Mucosa of rectum (tissue), 2 donors: ENCODE data around the gene NCOA7.
"Not testable (repeated sequence)": the region's sequence is repeated elsewhere in the genome, so short reads cannot be mapped to it uniquely, and the experiment has no call there.

Source experiments
- H3K27ac ChIP-seq, 2 donors: one replicate each; pipeline ENCODE4 v1.7.0; 2013; ENCODE audit warnings: inconsistent platforms in 2 of 2, low read depth in 2 of 2, low read length in 2 of 2
- H3K27me3 ChIP-seq, 2 donors: one replicate each; pipeline ENCODE4 v1.7.0; 2013; ENCODE audit warnings: low read length in 2 of 2; ENCODE audit not compliant: control insufficient read depth in 2 of 2, insufficient read depth in 2 of 2
- H3K36me3 ChIP-seq, 2 donors: one replicate each; pipeline ENCODE4 v1.7.0; 2013; ENCODE audit warnings: low read length in 2 of 2; ENCODE audit not compliant: control insufficient read depth in 2 of 2, insufficient read depth in 2 of 2
- H3K4me1 ChIP-seq, 2 donors: one replicate each; pipeline ENCODE4 v1.7.0; 2013; ENCODE audit warnings: low read length in 2 of 2, mild to moderate bottlenecking in 1 of 2; ENCODE audit not compliant: control insufficient read depth in 2 of 2, insufficient read depth in 2 of 2
- H3K4me3 ChIP-seq, 2 donors: one replicate each; pipeline ENCODE4 v1.7.0; 2013; ENCODE audit warnings: low read length in 2 of 2
- H3K9ac ChIP-seq, 2 donors: one replicate each; pipeline ENCODE4 v1.7.0; 2013; ENCODE audit warnings: low read length in 2 of 2, low read depth in 1 of 2, mild to moderate bottlenecking in 1 of 2
- H3K9me3 ChIP-seq, 2 donors: one replicate each; pipeline ENCODE4 v1.7.0; 2013; ENCODE audit warnings: low read length in 2 of 2; ENCODE audit not compliant: control insufficient read depth in 2 of 2
- donor health status: healthy.
- donor health status: Normal muscosa, but diverticular disease.

The NCOA7 gene

GRCh38 chr6:125776107-125776826, 14.5 kb upstream of the NCOA7 start:
- not testable (repeated sequence) for H3K9me3 ChIP-seq, H3K4me3 ChIP-seq, H3K27me3 ChIP-seq, H3K27ac ChIP-seq, H3K36me3 ChIP-seq, H3K4me1 ChIP-seq, H3K9ac ChIP-seq

GRCh38 chr6:125779924-125780539, 10.7 kb upstream of the NCOA7 start:
- Histone ChIP-seq H3K27ac (peak overlapping the region; percentile 93 to 94), H3K4me1 (peaks cover 0 to 3% of the 10 kb centered on the region in 2 donors), H3K27me3 (no peaks in the 10 kb centered on the region), H3K9ac (peak overlapping the region; percentile 79 to 83), H3K36me3 (no peaks in the 10 kb centered on the region), H3K9me3 (no peaks in the 10 kb centered on the region), H3K4me3 (peak overlapping the region; percentile 87 to 95)

GRCh38 chr6:125780540-125781313, 10.0 kb upstream of the NCOA7 start:
- Histone ChIP-seq H3K27ac (peak overlapping the region; percentile 93 to 94), H3K4me1 (peaks cover 0 to 3% of the 10 kb centered on the region in 2 donors), H3K27me3 (no peaks in the 10 kb centered on the region)

GRCh38 chr6:125781314-125781868, 9.4 kb upstream of the NCOA7 start:
- no peaks in the 10 kb centered on the region for H3K27me3 ChIP-seq
- peaks cover 0 to 3% of the 10 kb centered on the region in 2 donors for H3K4me1 ChIP-seq
- H3K27ac ChIP-seq: peak overlapping the region; percentile 93 to 94
- H3K36me3 ChIP-seq: no peaks in the 10 kb centered on the region
- peak overlapping the region; percentile 79 to 83 for H3K9ac ChIP-seq
- H3K4me3 ChIP-seq: peak overlapping the region; percentile 87 to 95
- no peaks in the 10 kb centered on the region for H3K9me3 ChIP-seq

More at GRCh38 chr6:125780540-125781313, 10.0 kb upstream of the NCOA7 start:
- Histone ChIP-seq H3K4me3 (peak overlapping the region; percentile 87 to 95), H3K36me3 (no peaks in the 10 kb centered on the region), H3K9me3 (no peaks in the 10 kb centered on the region), H3K9ac (peak overlapping the region; percentile 79 to 83)

GRCh38 chr6:125784365-125784764, 6.4 kb upstream of the NCOA7 start:
- peaks cover 0 to 5% of the 10 kb centered on the region in 2 donors for H3K4me1 ChIP-seq

GRCh38 chr6:125787791-125788190, 3.0 kb upstream of the NCOA7 start:
- no peak overlapping the region for H3K9ac ChIP-seq
- peaks cover 14% of the 10 kb centered on the region in 2 donors for H3K4me1 ChIP-seq
- H3K27ac ChIP-seq: no peak overlapping the region
- no peaks in the 10 kb centered on the region for H3K36me3 ChIP-seq
- no peak overlapping the region for H3K4me3 ChIP-seq
- no peaks in the 10 kb centered on the region for H3K27me3 ChIP-seq
- H3K9me3 ChIP-seq: no peaks in the 10 kb centered on the region

More at GRCh38 chr6:125784365-125784764, 6.4 kb upstream of the NCOA7 start:
- Histone ChIP-seq H3K27ac (no peak overlapping the region), H3K4me3 (no peak overlapping the region), H3K27me3 (no peaks in the 10 kb centered on the region), H3K9me3 (no peaks in the 10 kb centered on the region), H3K9ac (no peak overlapping the region), H3K36me3 (no peaks in the 10 kb centered on the region)

GRCh38 chr6:125789167-125789566, 1.6 kb upstream of the NCOA7 start:
- no peaks in the 10 kb centered on the region for H3K27me3 ChIP-seq
- no peak overlapping the region for H3K4me3 ChIP-seq
- H3K36me3 ChIP-seq: no peaks in the 10 kb centered on the region
- H3K9me3 ChIP-seq: no peaks in the 10 kb centered on the region
- H3K27ac ChIP-seq: peak overlapping the region; percentile 92 to 93
- H3K9ac ChIP-seq: peak overlapping the region in 1 of 2 donors; percentile 91
- peaks cover 14% of the 10 kb centered on the region in 2 donors for H3K4me1 ChIP-seq

- H3K9ac ChIP-seq: peak overlapping the region; percentile 87 to 91
- no peaks in the 10 kb centered on the region for H3K9me3 ChIP-seq
- no peaks in the 10 kb centered on the region for H3K27me3 ChIP-seq
- peak overlapping the region; percentile 75 to 79 for H3K4me3 ChIP-seq
- H3K27ac ChIP-seq: peak overlapping the region; percentile 92 to 93
- H3K4me1 ChIP-seq: peaks cover 14% of the 10 kb centered on the region in 2 donors
- H3K36me3 ChIP-seq: no peaks in the 10 kb centered on the region
Observed at GRCh38 chr6:125789576-125790357, 993 bp upstream of the NCOA7 start.

- H3K9ac ChIP-seq: peak overlapping the region; percentile 18 to 91
- peak overlapping the region; percentile 92 to 93 for H3K27ac ChIP-seq
- peaks cover 14% of the 10 kb centered on the region in 2 donors for H3K4me1 ChIP-seq
- H3K4me3 ChIP-seq: peak overlapping the region; percentile 75 to 79
- H3K9me3 ChIP-seq: no peaks in the 10 kb centered on the region
- no peaks in the 10 kb centered on the region for H3K27me3 ChIP-seq
- H3K36me3 ChIP-seq: no peaks in the 10 kb centered on the region
Observed at GRCh38 chr6:125791151-125791819, 525 bp downstream of the NCOA7 start.
